HEK293 (cell line): ENCODE results near the gene ARHGAP26.
A peak's percentile ranks its signal among the peaks of the same experiment; 100 is the strongest.

Source experiments
- CTCF ChIA-PET: fragments of 350-600 bp; formaldehyde crosslinking; extraction: SDS; loops from one replicate; lab custom pipeline; 2021; ENCODE audit warnings: antibody characterized with exemption; lab: Yijun Ruan, JAX
- POLR2A ChIA-PET: fragments of 300-600 bp; formaldehyde crosslinking; extraction: SDS; loops from one replicate; lab custom pipeline; 2020; ENCODE audit warnings: antibody characterized with exemption, inconsistent platforms; lab: Yijun Ruan, JAX
- H3K27ac ChIP-seq: fragments of 200-500 bp; sonication (Bioruptor generic); 2 replicates; pipeline ENCODE4 v1.5.1; 2014; ENCODE audit warnings: low read depth, low read length, control low read depth, inconsistent platforms; ENCODE audit errors: extremely low read depth
- H3K36me3 ChIP-seq, 2 experiments: fragments of 200-500 bp in 1 of 2; sonication (Bioruptor generic) in 1 of 2; 1 replicate in 1 of 2; 2 replicates in 1 of 2; pipeline ENCODE4 v1.5.1; 2014 to 2017; ENCODE audit warnings: inconsistent platforms in 2 of 2, low read length in 2 of 2; ENCODE audit not compliant: control insufficient read depth in 2 of 2, insufficient read depth in 1 of 2
- H3K4me1 ChIP-seq: fragments of 200-500 bp; sonication (Bioruptor generic); 2 replicates; pipeline ENCODE4 v1.5.1; 2014; ENCODE audit warnings: mild to moderate bottlenecking, low read length, inconsistent platforms; ENCODE audit not compliant: control insufficient read depth, insufficient read depth
- H3K4me3 ChIP-seq: 2 replicates; pipeline ENCODE4 v1.5.1; 2011; ENCODE audit warnings: low read depth, mild to moderate bottlenecking, control low read depth, low read length, moderate library complexity
- H3K9me3 ChIP-seq: fragments of 200-500 bp; sonication (Bioruptor generic); 2 replicates; pipeline ENCODE4 v1.5.1; 2014; ENCODE audit warnings: low read depth, low read length, inconsistent platforms; ENCODE audit not compliant: control insufficient read depth, insufficient read depth
- BCL6B ChIP-seq: fragments of 450-650 bp; formaldehyde crosslinking; IDR thresholded peaks from 2 replicates; pipeline ENCODE4 v1.5.1; 2017; ENCODE audit warnings: missing biosample characterization, missing genetic modification characterization
- EGR2 ChIP-seq: fragments of 450-650 bp; formaldehyde crosslinking; IDR thresholded peaks from 2 replicates; pipeline ENCODE4 v1.5.1; 2016; ENCODE audit warnings: low read depth, missing biosample characterization, missing genetic modification characterization
- GLIS2 ChIP-seq: fragments of 450-650 bp; formaldehyde crosslinking; IDR thresholded peaks from 2 replicates; pipeline ENCODE4 v1.5.1; 2016; ENCODE audit warnings: missing biosample characterization, missing genetic modification characterization
- KLF1 ChIP-seq: fragments of 450-650 bp; formaldehyde crosslinking; IDR thresholded peaks from 2 replicates; pipeline ENCODE4 v1.5.1; 2016; ENCODE audit warnings: missing biosample characterization, missing genetic modification characterization
- PRDM6 ChIP-seq: fragments of 450-650 bp; formaldehyde crosslinking; IDR thresholded peaks from 2 replicates; pipeline ENCODE4 v1.5.1; 2017; ENCODE audit warnings: missing biosample characterization, missing genetic modification characterization
- ZEB2 ChIP-seq: fragments of 450-650 bp; formaldehyde crosslinking; IDR thresholded peaks from 2 replicates; pipeline ENCODE4 v1.5.1; 2016; ENCODE audit warnings: missing biosample characterization, missing genetic modification characterization
- ZNF18 ChIP-seq: fragments of 450-650 bp; formaldehyde crosslinking; IDR thresholded peaks from 2 replicates; pipeline ENCODE4 v1.5.1; 2016; ENCODE audit warnings: missing biosample characterization, missing genetic modification characterization
- ZNF433 ChIP-seq: fragments of 450-650 bp; formaldehyde crosslinking; IDR thresholded peaks from 2 replicates; pipeline ENCODE4 v1.5.1; 2016; ENCODE audit warnings: missing biosample characterization, missing genetic modification characterization, low read depth
- ZNF521 ChIP-seq: fragments of 450-650 bp; formaldehyde crosslinking; IDR thresholded peaks from 2 replicates; pipeline ENCODE4 v1.5.1; 2017; ENCODE audit warnings: missing biosample characterization, mild to moderate bottlenecking, missing genetic modification characterization
- ZNF585B ChIP-seq: fragments of 450-650 bp; formaldehyde crosslinking; IDR thresholded peaks from 2 replicates; pipeline ENCODE4 v1.5.1; 2016; ENCODE audit warnings: missing biosample characterization, missing genetic modification characterization
- ZNF629 ChIP-seq: fragments of 450-650 bp; formaldehyde crosslinking; IDR thresholded peaks from 2 replicates; pipeline ENCODE4 v1.5.1; 2017; ENCODE audit warnings: missing biosample characterization, missing genetic modification characterization
- ZNF654 ChIP-seq: fragments of 450-650 bp; formaldehyde crosslinking; IDR thresholded peaks from 2 replicates; pipeline ENCODE4 v1.5.1; 2016; ENCODE audit warnings: low read depth, missing biosample characterization, missing genetic modification characterization
- ZNF660 ChIP-seq: fragments of 450-650 bp; IDR thresholded peaks from 2 replicates; pipeline ENCODE4 v1.5.1; 2018; ENCODE audit warnings: missing biosample characterization, mild to moderate bottlenecking, missing genetic modification characterization

The ARHGAP26 gene

GRCh38 chr5:143077453-143078103, 307.4 kb downstream of the ARHGAP26 start (continued):
- TF ChIP-seq ZNF585B (no peak), ZNF18 (no peak), GLIS2 (tag by site-specific recombination) (no peak)

GRCh38 chr5:143078313-143078712, 308.1 kb downstream of the ARHGAP26 start:
- no peak for TF ChIP-seq ZNF654 (tag by site-specific recombination)
- TF ChIP-seq ZNF433 (tag by site-specific recombination), result no peak
- TF ChIP-seq ZNF629 (tag by site-specific recombination), result no peak
- TF ChIP-seq KLF1 (tag by site-specific recombination), result peak; percentile 38; the same call in 1 of the 2 replicates
- no peak for TF ChIP-seq EGR2 (tag by site-specific recombination)
- H3K4me3 ChIP-seq, result no peak overlapping the region
- peak overlapping the region; percentile 30; the same call in 1 of the 2 replicates for H3K27ac ChIP-seq
- no peaks in the 10 kb centered on the region for H3K9me3 ChIP-seq
- ChIA-PET POLR2A (no interaction called here), CTCF (no interaction called here)
- H3K4me1 ChIP-seq, result peaks cover 13% of the 10 kb centered on the region
- H3K36me3 ChIP-seq, result no peaks in the 10 kb centered on the region

- peaks cover 16% of the 10 kb centered on the region for H3K4me1 ChIP-seq
- TF ChIP-seq ZNF660, result no peak
- no peak for TF ChIP-seq ZEB2 (tag by site-specific recombination)
- no peak for TF ChIP-seq BCL6B (tag by site-specific recombination)
- peak; percentile 48; the same call in 1 of the 2 replicates for TF ChIP-seq PRDM6 (tag by site-specific recombination)
- POLR2A ChIA-PET, result no interaction called here
- H3K36me3 ChIP-seq, result no peaks in the 10 kb centered on the region
- CTCF ChIA-PET, result no interaction called here
- H3K4me3 ChIP-seq, result no peak overlapping the region
- no peak overlapping the region for H3K27ac ChIP-seq
- H3K9me3 ChIP-seq, result no peaks in the 10 kb centered on the region
These were observed 308.8 kb downstream of the ARHGAP26 start for GRCh38 chr5:143078971-143079370.

GRCh38 chr5:143080407-143080806, 310.2 kb downstream of the ARHGAP26 start:
- no peaks in the 10 kb centered on the region for H3K36me3 ChIP-seq
- H3K4me3 ChIP-seq, result no peak overlapping the region
- H3K4me1 ChIP-seq, result peaks cover 21% of the 10 kb centered on the region
- POLR2A ChIA-PET, result no interaction called here
- no peak overlapping the region for H3K27ac ChIP-seq
- CTCF ChIA-PET, result interaction anchor here (0.5 kb wide), 1 partner anchor 229 kb away, joined by 3 read pairs; no protein-coding TSS in a partner anchor
- H3K9me3 ChIP-seq, result no peaks in the 10 kb centered on the region
- no peak for TF ChIP-seq ZNF521 (tag by site-specific recombination)
- peak; percentile 83 for TF ChIP-seq KLF1 (tag by site-specific recombination)
